Lower lobe of right lung (tissue), 2 donors: ENCODE measurements around the gene ULK4. TPM values are rescaled to one million over a fixed set of nuclear protein-coding genes. Genes with fewer than 3 reads are reported as not detected.

Experiments
- ATAC-seq, 2 donors: fragments of 200-7000 bp; cut with Tn5 transposase; one replicate each; pipeline ENCODE4 v1.9.1; 2020 to 2022; ENCODE audit warnings: mild to moderate bottlenecking in 2 of 2, moderate library complexity in 2 of 2
- DNase-seq: peaks from one replicate; pipeline ENCODE4 v3.0.0-alpha.2; 2020
- H3K27ac ChIP-seq: fragments of 200-600 bp; one replicate; pipeline ENCODE4 v1.8.0; 2022
- H3K27me3 ChIP-seq: fragments of 200-600 bp; one replicate; pipeline ENCODE4 v1.8.0; 2022; ENCODE audit warnings: low read depth
- H3K36me3 ChIP-seq: fragments of 200-600 bp; one replicate; pipeline ENCODE4 v1.8.0; 2022; ENCODE audit warnings: mild to moderate bottlenecking
- H3K4me1 ChIP-seq: fragments of 200-600 bp; one replicate; pipeline ENCODE4 v1.8.0; 2022
- H3K4me3 ChIP-seq: fragments of 200-600 bp; one replicate; pipeline ENCODE4 v1.8.0; 2022; ENCODE audit warnings: mild to moderate bottlenecking
- H3K9me3 ChIP-seq: fragments of 200-600 bp; one replicate; pipeline ENCODE4 v1.8.0; 2022
- intact Hi-C: fragments of 100-400 bp; cut with DNase I; formaldehyde crosslinking; loops from one replicate; pipeline ENCODE4 v1.11.0; 2022
- total RNA-seq: library from RNA; stranded (reverse); fragmentation: NEBNext Ultra II Directional; extraction: Animal tissue kit (Norgen Biotek cat#: 25700); gene quantifications from one replicate; pipeline ENCODE4 v1.2.1, GENCODE V29; 2021
- TF ChIP-seq, protein P1 (sequence below): fragments of 200-600 bp; IDR thresholded peaks from one replicate; pipeline ENCODE4 v1.8.0; 2022; ENCODE audit warnings: antibody characterized with exemption, mild to moderate bottlenecking
- donor health status: DM: no; HTN: yes; CAD: no; lungs with severe emphysema.

The ULK4 gene
- total RNA-seq, 1 donor from 2014 or later = 11.4 TPM

DNA sequence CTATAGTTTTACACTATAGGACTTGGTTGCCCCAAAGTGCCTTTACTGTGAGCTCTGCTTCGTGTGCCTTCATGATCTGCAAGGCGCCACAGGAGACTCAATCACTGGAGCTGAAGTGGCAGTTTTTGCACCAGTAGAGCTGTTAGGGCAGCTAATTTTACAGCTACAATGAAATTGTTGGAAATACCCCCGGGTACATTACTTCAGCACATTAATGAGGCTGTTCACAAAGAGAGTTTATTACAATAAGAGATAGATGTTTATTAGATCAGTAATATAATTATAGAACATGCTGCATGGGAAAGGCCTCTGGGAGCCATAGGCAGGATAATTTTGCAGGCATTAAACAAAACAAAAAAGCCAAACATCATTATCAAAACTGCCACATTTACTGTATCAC lies 531.5 kb downstream of the ULK4 start:
- TF ChIP-seq, protein P1, sequence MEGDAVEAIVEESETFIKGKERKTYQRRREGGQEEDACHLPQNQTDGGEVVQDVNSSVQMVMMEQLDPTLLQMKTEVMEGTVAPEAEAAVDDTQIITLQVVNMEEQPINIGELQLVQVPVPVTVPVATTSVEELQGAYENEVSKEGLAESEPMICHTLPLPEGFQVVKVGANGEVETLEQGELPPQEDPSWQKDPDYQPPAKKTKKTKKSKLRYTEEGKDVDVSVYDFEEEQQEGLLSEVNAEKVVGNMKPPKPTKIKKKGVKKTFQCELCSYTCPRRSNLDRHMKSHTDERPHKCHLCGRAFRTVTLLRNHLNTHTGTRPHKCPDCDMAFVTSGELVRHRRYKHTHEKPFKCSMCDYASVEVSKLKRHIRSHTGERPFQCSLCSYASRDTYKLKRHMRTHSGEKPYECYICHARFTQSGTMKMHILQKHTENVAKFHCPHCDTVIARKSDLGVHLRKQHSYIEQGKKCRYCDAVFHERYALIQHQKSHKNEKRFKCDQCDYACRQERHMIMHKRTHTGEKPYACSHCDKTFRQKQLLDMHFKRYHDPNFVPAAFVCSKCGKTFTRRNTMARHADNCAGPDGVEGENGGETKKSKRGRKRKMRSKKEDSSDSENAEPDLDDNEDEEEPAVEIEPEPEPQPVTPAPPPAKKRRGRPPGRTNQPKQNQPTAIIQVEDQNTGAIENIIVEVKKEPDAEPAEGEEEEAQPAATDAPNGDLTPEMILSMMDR = no peak
- DNase-seq (no peak), ATAC-seq (no peak)
- intact Hi-C loops = no loop called here
- Histone ChIP-seq H3K4me1 (no peaks in the 10 kb centered on the region), H3K27me3 (no peaks in the 10 kb centered on the region), H3K9me3 (no peaks in the 10 kb centered on the region), H3K36me3 (no peaks in the 10 kb centered on the region), H3K4me3 (no peak overlapping the region), H3K27ac (no peak overlapping the region)

DNA sequence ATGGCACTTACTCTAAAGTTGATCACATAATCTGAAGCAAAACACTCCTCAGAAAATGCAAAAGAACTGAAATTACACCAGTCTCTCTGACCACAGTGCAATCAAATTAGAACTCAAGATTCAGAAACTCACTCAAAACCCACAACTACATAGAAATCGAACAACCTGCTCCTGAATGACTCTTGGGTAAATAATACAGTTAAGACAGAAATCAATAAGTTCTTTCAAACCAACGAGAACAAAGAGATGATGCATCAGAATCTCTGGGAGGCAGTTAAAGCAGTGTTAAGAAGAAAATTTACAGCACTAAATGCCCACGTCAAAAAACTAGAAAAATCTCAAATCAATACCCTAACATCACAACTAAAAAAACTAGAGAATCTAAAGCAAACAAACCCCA lies 535.4 kb downstream of the ULK4 start:
- DNase-seq = no peak
- no peak overlapping the region for H3K27ac ChIP-seq

DNA sequence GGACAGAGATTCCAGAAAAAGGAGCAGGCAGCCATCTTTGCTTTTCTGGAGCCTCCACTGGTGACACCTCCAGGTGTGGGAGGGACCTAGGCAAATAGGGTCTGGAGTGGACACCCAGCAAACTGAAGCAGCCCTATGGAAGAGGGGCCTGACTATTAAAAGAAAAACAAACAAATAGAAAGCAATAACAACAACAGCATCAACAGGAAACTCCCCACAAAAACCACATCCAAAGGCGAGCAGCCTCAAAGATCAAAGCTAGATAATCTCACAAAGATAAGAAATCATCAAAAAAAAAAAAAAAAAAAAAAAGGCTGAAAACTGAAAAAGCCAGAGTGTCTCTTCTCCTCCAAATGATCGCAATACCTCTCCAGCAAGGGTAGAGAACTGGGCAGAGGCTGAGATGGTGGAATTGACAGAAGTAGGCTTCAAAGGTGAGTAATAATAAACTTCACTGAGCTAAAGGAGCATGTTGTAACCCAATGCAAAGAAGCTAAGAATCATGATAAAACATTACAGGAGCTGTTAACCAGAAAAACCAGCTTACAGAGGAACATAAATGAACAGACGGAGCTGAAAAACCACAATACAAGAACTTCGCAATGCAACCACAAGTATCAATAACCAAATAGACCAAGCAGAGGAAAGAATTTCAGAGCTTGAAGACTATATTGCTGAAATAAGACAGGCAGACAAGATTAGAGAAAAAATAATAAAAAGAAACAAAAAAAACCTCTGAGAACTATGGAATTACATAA lies 537.2 kb downstream of the ULK4 start:
- Histone ChIP-seq H3K9me3 (no peaks in the 10 kb centered on the region), H3K4me3 (no peak overlapping the region), H3K4me1 (no peaks in the 10 kb centered on the region), H3K36me3 (no peaks in the 10 kb centered on the region), H3K27me3 (no peaks in the 10 kb centered on the region), H3K27ac (no peak overlapping the region)
- ATAC-seq (no peak), DNase-seq (no peak)
- intact Hi-C loops = no loop called here
- TF ChIP-seq, protein P1 = no peak

More for the DNA sequence above, 535.4 kb downstream of the ULK4 start:
- Histone ChIP-seq H3K9me3 (no peaks in the 10 kb centered on the region), H3K4me1 (no peaks in the 10 kb centered on the region), H3K36me3 (no peaks in the 10 kb centered on the region), H3K27me3 (no peaks in the 10 kb centered on the region), H3K4me3 (no peak overlapping the region)
- TF ChIP-seq, protein P1 = no peak
- ATAC-seq = no peak
- intact Hi-C loops = no loop called here

DNA sequence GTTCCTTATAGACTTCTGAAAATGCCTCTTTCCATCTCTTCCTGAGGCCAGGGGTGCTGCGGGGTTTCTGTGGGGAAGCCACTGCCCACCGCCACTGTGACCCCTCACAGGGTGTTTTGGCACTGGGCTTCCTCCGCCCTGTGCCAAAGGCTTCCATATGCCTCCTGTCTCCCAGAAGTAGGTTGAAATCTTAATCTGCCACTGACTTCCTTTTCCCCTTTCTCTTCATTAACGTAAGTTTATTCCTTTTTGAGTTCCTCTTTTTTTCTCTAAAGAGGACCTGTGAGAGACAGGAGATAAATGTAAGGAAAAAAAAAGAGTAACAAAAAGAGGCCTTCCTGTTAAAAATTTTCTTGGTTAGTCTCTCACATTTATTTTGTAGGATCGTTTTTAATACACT lies 542.1 kb downstream of the ULK4 start:
- Histone ChIP-seq H3K9me3 (no peaks in the 10 kb centered on the region), H3K4me3 (no peak overlapping the region), H3K36me3 (no peaks in the 10 kb centered on the region), H3K4me1 (no peaks in the 10 kb centered on the region), H3K27me3 (no peaks in the 10 kb centered on the region), H3K27ac (no peak overlapping the region)
- intact Hi-C loops = no loop called here
- TF ChIP-seq, protein P1 = no peak
- ATAC-seq = peak in 1 of 2 donors; percentile 29
- DNase-seq = no peak

DNA sequence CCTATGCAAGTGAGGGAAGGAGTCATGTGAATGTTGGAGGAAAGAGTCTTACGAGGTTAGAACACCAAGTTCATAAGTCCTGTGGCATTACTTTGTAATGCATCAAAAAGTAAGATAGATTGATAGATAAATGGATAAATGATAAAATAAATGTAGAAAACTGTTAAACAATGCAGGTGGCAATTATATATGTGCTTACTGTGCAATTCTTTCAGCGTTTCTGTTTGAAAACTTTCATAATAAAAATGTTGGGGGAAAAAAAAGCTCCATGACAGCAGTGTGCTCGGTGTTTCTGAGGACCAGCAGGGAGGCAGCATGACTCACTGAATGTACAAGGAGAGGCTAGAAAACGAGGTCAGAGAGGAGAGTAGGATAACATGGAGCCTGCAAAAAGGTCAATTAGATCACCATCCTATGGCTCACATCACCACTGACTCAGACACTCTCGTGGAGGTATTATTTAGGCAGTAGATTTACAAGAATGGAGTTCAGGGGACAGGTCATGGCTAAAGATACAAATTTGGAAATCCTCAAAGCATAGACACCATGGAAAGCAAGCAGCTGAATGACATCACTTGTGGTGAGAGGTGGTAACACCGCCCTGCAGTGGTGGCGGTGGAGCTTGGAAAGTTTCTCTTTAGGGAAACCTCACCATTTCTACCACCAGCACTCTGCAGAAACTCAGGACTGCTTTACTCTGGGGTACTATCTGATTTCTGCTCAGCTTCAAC lies 542.8 kb downstream of the ULK4 start:
- Histone ChIP-seq H3K36me3 (no peaks in the 10 kb centered on the region), H3K4me3 (no peak overlapping the region), H3K27me3 (no peaks in the 10 kb centered on the region), H3K4me1 (no peaks in the 10 kb centered on the region), H3K9me3 (no peaks in the 10 kb centered on the region), H3K27ac (no peak overlapping the region)
- intact Hi-C loops = no loop called here
- TF ChIP-seq, protein P1 = no peak
- DNase-seq = no peak
- peak; percentile 18 to 32 for ATAC-seq
